SK-N-SH (cell line): ENCODE measurements around the gene TMEM255B. TPM values are rescaled to one million over a fixed set of nuclear protein-coding genes. Genes with fewer than 3 reads are reported as not detected.

Source experiments
- CTCF ChIA-PET: fragments of 300-600, 350-600 bp; formaldehyde crosslinking; extraction: SDS; loops from one replicate; lab custom pipeline; 2021; lab: Yijun Ruan, JAX
- POLR2A ChIA-PET: fragments of 350-600 bp; sonication (Branson Sonifier 250); formaldehyde crosslinking; extraction: SDS; loops from one replicate; lab custom pipeline; 2020; ENCODE audit warnings: antibody characterized with exemption, inconsistent platforms; lab: Yijun Ruan, JAX
- DNase-seq: peaks from one replicate; pipeline ENCODE4 v3.0.0; 2012
- H2AFZ ChIP-seq: fragments of 200-600 bp; sonication (generic); 2 replicates; pipeline ENCODE4 v1.8.1; 2016; ENCODE audit warnings: antibody characterized with exemption, mild to moderate bottlenecking, low read depth
- H3F3A ChIP-seq: fragments of 200-600 bp; sonication (generic); replicated peaks from 2 replicates; pipeline ENCODE3; 2016; ENCODE audit warnings: antibody characterized with exemption, mild to moderate bottlenecking; ENCODE audit not compliant: insufficient read depth
- H3K27ac ChIP-seq, 2 experiments: fragments of 200-500 bp in 1 of 2; fragments of 200-600 bp in 1 of 2; sonication (Bioruptor generic) in 1 of 2; sonication (generic), shearing (Covaris generic) in 1 of 2; 2 replicates each; pipeline versions ENCODE4 v1.5.1 to v1.6.1; 2014 to 2016; ENCODE audit warnings: low read depth in 2 of 2, inconsistent platforms in 1 of 2, low read length in 1 of 2, mild to moderate bottlenecking in 1 of 2, mixed read lengths in 1 of 2
- H3K27me3 ChIP-seq: fragments of 200-600 bp; sonication (generic), shearing (Covaris generic); 2 replicates; pipeline ENCODE4 v1.6.1; 2016; ENCODE audit warnings: mixed run types; ENCODE audit not compliant: insufficient read depth
- H3K36me3 ChIP-seq, 2 experiments: fragments of 200-500 bp in 1 of 2; fragments of 200-600 bp in 1 of 2; sonication (Bioruptor generic) in 1 of 2; sonication (generic) in 1 of 2; replicated peaks in 1 of 2; 2 replicates each; pipeline versions ENCODE3 to v1.5.1; 2014 to 2016; ENCODE audit warnings: low read length in 1 of 2, mild to moderate bottlenecking in 1 of 2; ENCODE audit not compliant: insufficient read depth in 2 of 2, control insufficient read depth in 1 of 2
- H3K4me1 ChIP-seq, 2 experiments: fragments of 200-500 bp in 1 of 2; fragments of 200-600 bp in 1 of 2; sonication (Bioruptor generic) in 1 of 2; sonication (generic), shearing (Covaris generic) in 1 of 2; 2 replicates each; pipeline versions ENCODE4 v1.5.1 to v1.6.1; 2014 to 2016; ENCODE audit warnings: low read depth in 1 of 2, low read length in 1 of 2, mixed run types in 1 of 2; ENCODE audit not compliant: insufficient read depth in 2 of 2, control insufficient read depth in 1 of 2
- H3K4me2 ChIP-seq: fragments of 200-600 bp; sonication (generic), shearing (Covaris generic); 2 replicates; pipeline ENCODE4 v1.6.1; 2017; ENCODE audit warnings: mixed run types
- H3K4me3 ChIP-seq, 2 experiments: fragments of 200-500 bp in 1 of 2; fragments of 200-600 bp in 1 of 2; sonication (Bioruptor generic) in 1 of 2; sonication (generic), shearing (Covaris generic) in 1 of 2; 2 replicates each; pipeline versions ENCODE4 v1.5.1 to v1.8.1; 2014 to 2016; ENCODE audit warnings: low read depth in 2 of 2, inconsistent platforms in 1 of 2, low read length in 1 of 2, mild to moderate bottlenecking in 1 of 2, mixed read lengths in 1 of 2, moderate library complexity in 1 of 2
- H3K79me2 ChIP-seq: fragments of 200-600 bp; sonication (generic); 2 replicates; pipeline ENCODE4 v1.8.1; 2017; ENCODE audit warnings: mild to moderate bottlenecking; ENCODE audit not compliant: insufficient read depth
- H3K9ac ChIP-seq: fragments of 200-600 bp; sonication (generic); 2 replicates; pipeline ENCODE4 v1.6.1; 2017; ENCODE audit warnings: mixed run types
- H3K9me2 ChIP-seq: fragments of 200-600 bp; sonication (generic); 2 replicates; pipeline ENCODE4 v1.6.1; 2017; ENCODE audit warnings: mixed run types
- H3K9me3 ChIP-seq: fragments of 200-600 bp; sonication (generic); 2 replicates; pipeline ENCODE4 v1.6.1; 2017; ENCODE audit warnings: mixed run types, mild to moderate bottlenecking, moderate library complexity
- H4K20me1 ChIP-seq: fragments of 200-600 bp; sonication (generic); 2 replicates; pipeline ENCODE4 v1.6.1; 2017; ENCODE audit warnings: mild to moderate bottlenecking, mixed run types; ENCODE audit not compliant: insufficient read depth
- ELF1 ChIP-seq: IDR thresholded peaks from 2 replicates; pipeline ENCODE4 v1.4.0; 2012
- EP300 ChIP-seq, 2 experiments: IDR thresholded peaks; 2 replicates each; pipeline versions ENCODE4 v1.4.0 to v1.6.1; 2012; ENCODE audit warnings: borderline replicate concordance in 1 of 2, low read depth in 1 of 2, low read length in 1 of 2
- EZH2phosphoT487 ChIP-seq: fragments of 200-600 bp; sonication (generic); IDR thresholded peaks from 2 replicates; pipeline ENCODE4 v1.6.1; 2017; ENCODE audit warnings: low read depth, mixed run types, mild to moderate bottlenecking, antibody characterized with exemption, moderate library complexity, borderline replicate concordance
- FOXJ3 ChIP-seq: sonication (generic); formaldehyde crosslinking; IDR thresholded peaks from 2 replicates; pipeline ENCODE4 v1.5.1; 2020; ENCODE audit warnings: mild to moderate bottlenecking, missing genetic modification reagents
- GABPA ChIP-seq: IDR thresholded peaks from 2 replicates; pipeline ENCODE4 v1.4.0; 2012; ENCODE audit warnings: low read depth, mild to moderate bottlenecking
- IRF3 ChIP-seq: fragments of 150-350 bp; IDR thresholded peaks from 2 replicates; pipeline ENCODE4 v1.6.1; 2016; ENCODE audit warnings: mild to moderate bottlenecking, low read depth, low read length
- JUND ChIP-seq: IDR thresholded peaks from 2 replicates; pipeline ENCODE4 v1.4.0; 2012
- MAX ChIP-seq: IDR thresholded peaks from 2 replicates; pipeline ENCODE4 v1.4.0; 2012; ENCODE audit warnings: low read depth
- NFIC ChIP-seq: IDR thresholded peaks from 2 replicates; pipeline ENCODE4 v1.4.0; 2012; ENCODE audit warnings: borderline replicate concordance
- NRF1 ChIP-seq: IDR thresholded peaks from 2 replicates; pipeline ENCODE4 v1.6.1; 2012; ENCODE audit warnings: low read depth, mild to moderate bottlenecking, low read length
- POLR2AphosphoS5 ChIP-seq: IDR thresholded peaks from 2 replicates; pipeline ENCODE4 v1.6.1; 2012; ENCODE audit warnings: low read depth, low read length
- RAD21 ChIP-seq: IDR thresholded peaks from 2 replicates; pipeline ENCODE4 v1.6.1; 2012; ENCODE audit warnings: mild to moderate bottlenecking, low read length
- REST ChIP-seq: IDR thresholded peaks from 2 replicates; pipeline ENCODE4 v1.6.1; 2012; ENCODE audit warnings: mild to moderate bottlenecking, low read depth, low read length, moderate library complexity
- RFX5 ChIP-seq: IDR thresholded peaks from 2 replicates; pipeline ENCODE4 v1.6.1; 2012; ENCODE audit warnings: mild to moderate bottlenecking, improper control_type of control experiment, low read length
- RXRA ChIP-seq: IDR thresholded peaks from 2 replicates; pipeline ENCODE4 v1.4.0; 2012; ENCODE audit warnings: low read depth, mild to moderate bottlenecking, borderline replicate concordance
- SIN3A ChIP-seq: IDR thresholded peaks from 2 replicates; pipeline ENCODE4 v1.6.1; 2012; ENCODE audit warnings: low read depth, mild to moderate bottlenecking, low read length, moderate library complexity, borderline replicate concordance
- SMC3 ChIP-seq: IDR thresholded peaks from 2 replicates; pipeline ENCODE4 v1.6.1; 2012; ENCODE audit warnings: low read depth, low read length, improper control_type of control experiment
- TAF1 ChIP-seq: IDR thresholded peaks from 2 replicates; pipeline ENCODE4 v1.6.1; 2012; ENCODE audit warnings: low read depth, mild to moderate bottlenecking, low read length, moderate library complexity, borderline replicate concordance
- TEAD4 ChIP-seq: IDR thresholded peaks from 2 replicates; pipeline ENCODE4 v1.4.0; 2012; ENCODE audit warnings: mild to moderate bottlenecking, borderline replicate concordance; ENCODE audit not compliant: insufficient read depth
- USF2 ChIP-seq: fragments of 150-350 bp; IDR thresholded peaks from 2 replicates; pipeline ENCODE4 v1.6.1; 2017; ENCODE audit warnings: antibody characterized with exemption, low read length, low read depth, borderline replicate concordance
- YY1 ChIP-seq: IDR thresholded peaks from 2 replicates; pipeline ENCODE4 v1.4.0; 2012; ENCODE audit warnings: low read depth, mild to moderate bottlenecking
- WGBS: methylation state at CpG from one replicate; pipeline ENCODE4 v1.1.6; 2017; ENCODE audit warnings: low lambda C conversion rate; 5-methylcytosine and 5-hydroxymethylcytosine counted together
- polyA plus RNA-seq, 3 experiments: library from polyadenylated mRNA; depleted of rRNA; stranded (reverse); fragments of >200 nt; gene quantifications; 2 replicates each; pipeline ENCODE4 v1.2.3, GENCODE V29; 2012
- TF ChIP-seq, protein P1 (sequence below): fragments of 200-600 bp; sonication (generic); IDR thresholded peaks from 2 replicates; pipeline ENCODE4 v1.6.1; 2017; ENCODE audit warnings: antibody characterized with exemption, mild to moderate bottlenecking, moderate library complexity

The TMEM255B gene
- polyA plus RNA-seq, 1 of the 3 experiments (the other 2 are of a cell fraction), result 14.8 TPM

- Histone ChIP-seq H3K9me3 (no peaks in the 10 kb centered on the region), H3K4me1 (peaks cover 34 to 52% of the 10 kb centered on the region in 2 experiments; a peak in 3 of 4 replicates), H3K27me3 (no peaks in the 10 kb centered on the region), H3K79me2 (peaks cover 42% of the 10 kb centered on the region), H3K27ac (peak overlapping the region; percentile 99), H3F3A (peaks cover 28% of the 10 kb centered on the region), H3K4me3 (peak overlapping the region; percentile 56 to 64), H3K9me2 (no peaks in the 10 kb centered on the region), H3K9ac (peak overlapping the region; percentile 88), H2AFZ (no peak overlapping the region), H4K20me1 (no peaks in the 10 kb centered on the region), H3K4me2 (peak overlapping the region; percentile 86), H3K36me3 (peaks cover 7 to 37% of the 10 kb centered on the region in 2 experiments)
- WGBS, result 12% methylated on average over 14 of the region's 16 CpGs
- CTCF ChIA-PET, result interaction anchor here (1.2 to 1.4 kb wide), 2 partner anchors 18 to 26 kb away, joined by 3 read pairs; partner anchors contain the start of gene GAS6
- POLR2A ChIA-PET, result interaction anchor here (0.9 to 1.5 kb wide), 2 partner anchors 17 to 27 kb away, joined by 3 to 8 read pairs; no protein-coding TSS in a partner anchor
- peak; percentile 84 for DNase-seq
- TF ChIP-seq RXRA, result no peak
- no peak for TF ChIP-seq REST
- TF ChIP-seq TAF1, result peak; percentile 65
- TF ChIP-seq EZH2phosphoT487, result no peak
- TF ChIP-seq, protein P1, sequence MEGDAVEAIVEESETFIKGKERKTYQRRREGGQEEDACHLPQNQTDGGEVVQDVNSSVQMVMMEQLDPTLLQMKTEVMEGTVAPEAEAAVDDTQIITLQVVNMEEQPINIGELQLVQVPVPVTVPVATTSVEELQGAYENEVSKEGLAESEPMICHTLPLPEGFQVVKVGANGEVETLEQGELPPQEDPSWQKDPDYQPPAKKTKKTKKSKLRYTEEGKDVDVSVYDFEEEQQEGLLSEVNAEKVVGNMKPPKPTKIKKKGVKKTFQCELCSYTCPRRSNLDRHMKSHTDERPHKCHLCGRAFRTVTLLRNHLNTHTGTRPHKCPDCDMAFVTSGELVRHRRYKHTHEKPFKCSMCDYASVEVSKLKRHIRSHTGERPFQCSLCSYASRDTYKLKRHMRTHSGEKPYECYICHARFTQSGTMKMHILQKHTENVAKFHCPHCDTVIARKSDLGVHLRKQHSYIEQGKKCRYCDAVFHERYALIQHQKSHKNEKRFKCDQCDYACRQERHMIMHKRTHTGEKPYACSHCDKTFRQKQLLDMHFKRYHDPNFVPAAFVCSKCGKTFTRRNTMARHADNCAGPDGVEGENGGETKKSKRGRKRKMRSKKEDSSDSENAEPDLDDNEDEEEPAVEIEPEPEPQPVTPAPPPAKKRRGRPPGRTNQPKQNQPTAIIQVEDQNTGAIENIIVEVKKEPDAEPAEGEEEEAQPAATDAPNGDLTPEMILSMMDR, result no peak
- no peak for TF ChIP-seq SMC3
- peak; percentile 71 for TF ChIP-seq POLR2AphosphoS5
- no peak for TF ChIP-seq RFX5
- no peak for TF ChIP-seq USF2
- 0 out of 2 replicates have a peak, but pooled peaks have one; percentile 17 for TF ChIP-seq TEAD4
- peak; percentile 71 for TF ChIP-seq NFIC
- TF ChIP-seq MAX, result peak; percentile 84
- TF ChIP-seq GABPA, result no peak
- TF ChIP-seq JUND, result peak; percentile 89; the same call in 1 of the 2 replicates
- no peak for TF ChIP-seq ELF1
- TF ChIP-seq RAD21, result no peak
- peak in 1 of 2 experiments; percentile 75; a peak in 1 of 4 replicates for TF ChIP-seq EP300 (IDR thresholded peaks at IDR 0.05; ENCODE audit: borderline replicate concordance in 1 of 2, low read depth in 1 of 2, low read length in 1 of 2)
- no peak for TF ChIP-seq NRF1
- TF ChIP-seq IRF3, result no peak
- TF ChIP-seq FOXJ3, result no peak
- peak; percentile 29; the same call in 1 of the 2 replicates for TF ChIP-seq YY1
- TF ChIP-seq SIN3A, result peak; percentile 72; the same call in 1 of the 2 replicates
Observed at GRCh38 chr13:113837560-113838355, 78.7 kb downstream of the TMEM255B start.
